ENCODE results near the gene MGAT4A.

Gene MGAT4A

DNA sequence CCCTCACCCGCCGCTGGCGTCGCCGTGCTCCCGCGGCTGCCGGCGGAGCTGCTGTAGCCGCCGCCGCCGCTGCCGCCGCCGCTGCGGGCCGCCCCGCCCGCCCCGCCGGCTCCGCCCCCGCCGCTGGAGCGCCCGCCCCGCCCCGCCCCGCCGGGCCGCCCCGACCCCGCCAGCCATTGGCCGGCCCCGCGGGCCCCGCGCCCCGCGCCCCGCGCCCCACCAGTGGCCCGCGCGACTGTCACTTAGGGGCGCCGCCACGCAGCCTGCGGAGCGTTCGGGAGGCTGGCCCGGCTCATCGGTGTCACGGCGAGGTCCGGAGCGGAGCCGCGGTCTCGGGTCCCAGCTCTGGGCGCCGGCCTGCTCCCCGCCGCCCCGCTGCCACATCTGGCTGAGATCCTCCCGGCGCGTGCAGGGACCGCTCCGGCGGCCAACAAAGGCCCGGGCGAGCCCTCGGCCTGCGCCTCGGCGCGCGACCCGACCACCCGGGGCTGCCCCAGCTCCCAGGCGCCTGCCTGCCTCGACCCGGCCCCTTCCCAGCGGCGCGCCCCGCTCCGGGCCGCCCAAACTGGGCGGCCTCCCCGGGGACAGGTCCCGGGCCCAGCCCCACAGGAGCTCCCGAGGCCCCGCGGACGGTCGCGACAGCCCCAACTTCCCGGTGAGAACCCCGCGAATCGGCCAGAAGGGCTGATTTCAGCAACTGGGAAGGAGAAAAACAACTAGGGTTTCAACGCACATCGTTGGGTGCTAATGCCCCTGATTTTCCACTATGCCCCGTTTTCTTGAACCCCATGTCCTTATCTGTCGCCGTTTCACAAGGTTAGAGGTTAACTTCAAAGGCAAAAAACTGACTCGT lies at the start of gene MGAT4A:
MGAT4A (minus strand) TSS at position 92 of the 853 bp plus-strand sequence. CDS start 4,800 bp downstream, outside the sequence.
- DNase-seq (ENCODE audit: low spot score): peak; percentile 59

DNA sequence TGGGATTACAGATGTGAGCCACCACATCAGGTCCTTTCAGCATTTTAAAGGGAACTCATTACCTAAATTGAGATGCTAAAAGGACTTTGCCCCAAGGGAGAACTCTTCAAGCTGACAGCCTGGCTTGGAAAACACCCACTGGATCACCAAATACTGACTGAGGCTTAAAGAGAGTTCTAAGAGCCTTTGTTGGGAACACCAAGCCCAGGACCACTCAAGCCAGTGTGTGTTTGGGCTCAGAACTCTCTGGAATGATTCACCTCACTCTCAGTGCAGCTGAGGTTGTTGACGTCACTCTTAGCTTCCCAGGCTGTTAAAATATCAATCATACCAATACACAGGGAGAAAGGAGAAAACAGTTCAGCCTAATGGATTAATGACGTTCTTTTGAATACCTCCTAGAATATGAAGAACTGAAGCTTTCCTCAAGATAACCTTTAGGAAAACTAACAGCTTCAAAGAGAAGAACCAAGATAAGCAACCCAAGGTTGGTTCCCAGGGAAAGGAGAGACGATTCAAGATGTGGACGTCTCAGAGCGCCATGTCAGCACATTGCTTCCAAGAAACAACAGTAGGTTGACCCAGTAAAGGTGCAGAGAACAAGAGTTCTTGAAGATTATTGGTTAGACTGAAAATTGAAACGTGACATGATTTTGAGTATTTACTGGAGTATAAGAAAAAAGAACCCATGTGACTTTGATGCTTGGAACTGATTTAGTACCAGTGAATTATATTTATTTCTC lies 48.0 kb upstream of the MGAT4A start:
- no peak for DNase-seq (ENCODE audit: low spot score)

GRCh38 chr2:98778151-98778550 lies 47.2 kb upstream of the MGAT4A start:
- DNase-seq (ENCODE audit: low spot score): no peak

DNA sequence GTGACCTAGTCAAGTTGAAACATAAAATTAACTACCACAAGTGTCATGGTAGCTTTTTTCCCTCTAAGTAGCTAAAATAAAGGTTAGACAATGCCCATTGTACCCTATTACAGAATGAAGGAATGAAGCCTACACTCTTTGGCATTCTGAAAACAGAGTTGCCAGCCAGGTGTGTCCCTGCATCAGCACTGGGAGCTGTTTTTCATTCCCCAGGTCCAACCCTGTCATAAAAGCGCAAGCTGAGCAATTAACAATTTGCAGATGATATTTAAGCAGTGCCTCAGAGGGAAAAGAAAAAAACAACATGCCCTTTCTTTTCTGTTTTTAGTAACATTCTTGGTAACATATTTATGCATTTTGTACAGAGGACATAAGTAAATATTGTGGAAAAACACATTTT lies 46.8 kb upstream of the MGAT4A start:
- no peak for DNase-seq (ENCODE audit: low spot score)

DNA sequence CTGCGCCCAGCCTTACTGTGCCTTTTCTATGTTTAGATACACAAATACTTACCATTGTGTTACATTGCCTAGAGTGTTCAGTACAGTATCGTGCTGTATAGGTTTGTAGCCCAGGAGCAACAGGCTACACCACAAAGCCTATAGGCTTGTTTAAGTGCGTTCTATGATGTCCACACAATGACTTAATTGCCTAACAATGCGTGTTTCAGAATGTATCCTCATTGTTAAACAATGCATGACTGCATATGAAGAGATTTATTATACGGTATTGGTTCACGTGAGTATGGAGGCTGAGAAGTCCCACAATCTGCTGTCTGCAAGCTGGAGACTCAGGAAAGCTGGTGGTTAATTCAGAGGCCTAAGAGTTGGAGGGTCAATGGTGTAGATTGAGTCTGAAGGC lies 46.1 kb upstream of the MGAT4A start:
- DNase-seq (ENCODE audit: low spot score): peak; percentile 34

GRCh38 chr2:98776136-98776535 lies 45.2 kb upstream of the MGAT4A start:
- no peak for DNase-seq (ENCODE audit: low spot score)

GRCh38 chr2:98775146-98775986 lies 44.4 kb upstream of the MGAT4A start:
- DNase-seq (ENCODE audit: low spot score): no peak

DNA sequence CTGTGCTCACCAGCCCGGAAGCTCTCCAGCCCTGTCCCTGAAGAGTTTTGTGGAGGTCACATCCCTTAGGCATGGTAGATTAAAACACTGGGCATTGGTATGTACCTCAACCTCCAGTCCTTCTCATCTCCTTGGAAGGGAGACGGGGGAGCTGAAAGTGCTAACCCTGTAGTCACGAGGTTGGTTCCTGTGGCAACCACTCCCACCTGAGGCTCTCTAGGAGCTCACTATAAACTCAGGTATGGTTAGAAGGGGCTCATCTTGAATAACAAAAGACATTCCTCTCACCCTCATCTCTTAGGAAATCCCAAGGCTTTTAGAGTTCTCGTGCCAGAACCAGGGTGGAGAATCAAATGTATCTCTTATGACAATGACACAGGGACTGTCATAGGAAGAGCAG lies 43.0 kb upstream of the MGAT4A start:
- DNase-seq (ENCODE audit: low spot score): no peak

GRCh38 chr2:98773169-98773568 lies 42.2 kb upstream of the MGAT4A start:
- no peak for DNase-seq (ENCODE audit: low spot score)

- no peak for DNase-seq (ENCODE audit: low spot score)
Observed at GRCh38 chr2:98772536-98772935, 41.6 kb upstream of the MGAT4A start.

DNA sequence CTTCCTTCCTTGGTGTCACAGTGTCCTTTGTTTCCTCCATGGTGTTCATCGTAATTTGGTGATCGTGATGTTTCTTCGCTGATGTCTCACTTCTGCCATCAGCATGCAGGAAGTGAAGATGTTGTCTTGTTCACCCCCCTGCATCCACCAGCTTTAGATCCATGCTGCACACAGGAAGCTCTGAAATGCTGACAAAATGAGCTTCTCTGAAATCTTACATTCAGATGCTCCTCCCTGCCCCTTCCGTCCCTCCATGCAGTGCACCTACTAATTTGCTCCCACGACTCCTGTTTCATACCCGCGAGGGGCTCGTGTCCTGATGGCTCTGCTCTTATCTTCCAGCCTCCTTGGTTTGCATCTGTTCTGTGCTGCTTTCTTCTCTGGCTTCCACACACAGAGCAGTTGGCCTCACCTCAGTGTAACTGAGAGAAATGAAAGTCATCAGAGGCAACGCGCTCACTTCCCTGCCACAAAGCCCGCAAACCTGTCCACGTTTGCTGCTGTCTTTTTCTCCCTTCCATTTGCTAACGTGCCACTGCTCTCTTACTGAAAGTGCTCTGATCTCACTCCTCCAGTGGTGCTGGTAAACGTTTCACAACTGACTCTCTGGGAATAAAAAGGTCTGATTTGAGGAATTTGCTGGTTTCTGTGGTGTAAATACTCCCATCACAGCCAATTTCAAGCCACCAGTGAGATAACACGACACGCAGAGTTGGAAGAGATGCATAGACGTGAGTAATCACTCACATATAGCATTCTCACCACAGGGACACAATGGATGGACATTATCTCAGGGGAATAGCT lies 41.0 kb upstream of the MGAT4A start:
- DNase-seq (ENCODE audit: low spot score): no peak

DNA sequence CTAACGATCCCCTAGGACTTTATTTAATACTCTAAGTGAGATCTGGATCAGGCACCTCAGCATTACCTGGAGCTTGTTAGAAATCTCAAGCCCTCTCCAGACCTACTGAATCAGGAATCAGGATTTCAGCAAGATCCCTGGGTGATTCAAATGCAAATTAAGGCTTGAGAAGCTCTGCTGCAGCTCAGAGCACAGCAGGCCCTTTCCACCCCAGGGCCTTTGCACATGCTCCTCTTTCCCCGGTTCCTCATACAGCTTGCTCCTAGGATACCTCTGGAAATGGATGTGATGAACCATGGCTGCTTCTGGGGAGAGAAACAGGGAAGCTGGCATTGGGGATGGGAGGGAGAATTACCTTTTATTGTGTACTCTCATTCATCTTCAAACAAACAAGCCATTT lies 40.3 kb upstream of the MGAT4A start:
- no peak for DNase-seq (ENCODE audit: low spot score)

DNA sequence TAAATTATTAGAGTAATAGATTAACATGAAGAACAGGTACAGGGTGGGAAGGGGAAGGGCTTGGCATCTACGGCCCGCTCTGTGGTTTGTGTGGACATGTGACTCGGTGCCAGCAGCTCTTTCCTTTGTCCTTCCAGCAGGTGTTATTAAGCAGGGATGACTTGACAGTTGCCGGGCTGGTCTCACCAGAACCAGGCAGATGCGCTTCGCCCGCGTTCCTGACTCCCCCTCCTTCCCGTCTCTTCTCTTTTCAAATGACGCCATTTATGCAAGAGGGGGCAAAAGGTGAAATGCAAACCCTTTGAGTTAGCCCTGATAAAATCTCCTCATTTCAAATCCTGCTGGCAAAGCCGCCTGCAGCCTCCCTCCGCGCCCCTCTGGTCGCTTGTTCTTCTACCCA lies 38.9 kb upstream of the MGAT4A start:
- DNase-seq (ENCODE audit: low spot score): no peak

- DNase-seq (ENCODE audit: low spot score): no peak
Observed at GRCh38 chr2:98769114-98769476, 38.2 kb upstream of the MGAT4A start.

DNA sequence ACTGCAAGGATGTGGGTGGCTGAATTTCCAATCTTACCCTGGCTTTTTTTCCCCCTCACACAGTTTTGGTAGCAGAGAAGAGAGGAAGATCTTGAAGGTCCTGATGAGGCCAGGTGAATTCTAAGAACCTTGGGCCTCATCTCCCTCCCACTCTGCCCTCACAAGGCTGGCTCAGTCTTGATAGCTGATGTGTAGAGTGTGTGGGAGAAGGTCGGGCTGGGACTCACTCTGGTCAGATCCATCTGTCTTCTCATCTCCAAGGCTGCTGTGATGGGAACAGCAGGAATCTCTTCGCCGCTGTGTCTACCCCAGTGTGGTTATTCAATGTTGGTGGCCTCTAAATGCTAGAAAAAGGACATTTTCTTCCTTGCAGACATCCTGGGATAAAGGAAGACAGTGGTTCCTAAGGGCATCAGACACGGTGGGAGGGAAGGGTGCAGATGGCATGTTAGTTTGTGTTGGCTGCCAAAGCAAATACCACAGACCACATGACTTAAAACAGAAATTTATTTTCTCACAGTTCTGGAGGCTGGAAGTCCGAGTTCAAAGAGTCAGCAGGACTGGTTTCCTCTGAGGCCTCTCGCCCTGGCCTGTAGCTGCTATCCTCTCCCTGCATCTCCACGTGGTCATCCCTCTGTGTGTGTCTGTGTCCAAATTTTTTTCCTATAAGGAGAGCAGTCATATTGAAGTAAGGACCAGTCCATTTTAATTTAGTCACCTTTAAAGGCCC lies 37.6 kb upstream of the MGAT4A start:
- no peak for DNase-seq (ENCODE audit: low spot score)

GRCh38 chr2:98764499-98764898 lies 33.6 kb upstream of the MGAT4A start:
- DNase-seq (ENCODE audit: low spot score): no peak

DNA sequence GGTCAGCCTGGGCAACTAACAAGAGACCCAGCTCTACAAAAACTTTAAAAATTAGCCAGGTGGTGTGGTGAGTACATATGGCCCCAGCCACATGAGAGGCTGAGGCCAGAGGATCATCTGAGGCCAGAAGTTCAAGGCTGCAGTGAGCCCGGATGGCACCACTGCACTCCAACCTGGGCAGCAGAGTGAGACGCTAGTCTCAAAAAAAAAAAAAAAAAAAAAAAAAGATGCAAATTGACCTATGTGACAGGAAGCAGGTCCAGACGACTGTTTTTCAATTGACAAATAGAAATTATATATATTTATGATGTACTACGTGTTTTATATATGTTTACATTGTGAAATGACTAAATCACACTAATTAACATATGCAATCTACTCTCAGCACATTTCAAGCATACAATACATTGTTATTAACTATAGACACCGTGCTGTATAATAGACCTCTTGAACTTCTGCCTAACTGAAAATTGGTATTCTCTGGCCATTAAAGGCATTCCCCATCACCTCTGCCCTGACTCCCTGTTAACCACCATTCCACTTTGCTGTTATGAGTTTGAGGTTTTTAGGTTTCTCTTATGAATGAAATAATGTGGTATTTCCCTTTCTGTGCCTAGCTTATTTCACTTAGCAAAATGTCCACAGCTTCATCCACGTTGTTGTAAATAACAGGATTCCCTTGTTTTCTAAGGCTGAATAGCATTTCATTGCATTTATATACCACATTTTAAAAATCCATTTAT lies 32.4 kb upstream of the MGAT4A start:
- no peak for DNase-seq (ENCODE audit: low spot score)

- DNase-seq (ENCODE audit: low spot score): no peak
Observed at GRCh38 chr2:98761909-98762308, 31.0 kb upstream of the MGAT4A start.

DNA sequence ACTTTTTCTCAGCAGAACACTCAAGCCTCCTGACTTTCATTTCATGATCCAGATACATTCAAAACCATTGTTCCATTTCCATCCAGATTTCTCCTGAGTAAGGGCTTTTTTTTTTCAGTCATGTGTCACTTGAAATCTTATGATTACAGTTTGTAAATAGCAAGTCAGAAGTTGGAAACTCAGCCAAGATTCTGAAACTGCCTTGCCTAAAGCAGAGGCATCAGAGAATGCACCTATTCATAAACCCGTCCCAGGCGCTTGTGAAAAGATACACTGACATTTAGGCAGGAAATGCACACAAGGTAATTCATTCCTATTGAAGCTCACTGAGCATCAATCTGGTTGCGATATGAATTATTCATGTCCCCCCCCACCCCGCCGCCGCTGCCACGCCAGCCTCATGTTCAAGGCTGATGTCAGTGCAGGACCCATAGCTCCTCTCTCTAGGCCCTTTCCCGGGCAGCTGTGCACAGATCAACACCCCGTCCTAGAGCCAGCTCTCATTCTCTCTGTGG lies 30.4 kb upstream of the MGAT4A start:
- DNase-seq (ENCODE audit: low spot score): no peak
